HG03139 (cell line): ENCODE data around the gene WASF1.

Experiments used
- ATAC-seq: cut with Tn5 transposase; IDR thresholded peaks from one replicate; pipeline ENCODE4 v1.9.1; 2021; ENCODE audit not compliant: unreplicated experiment

WASF1 gene

DNA sequence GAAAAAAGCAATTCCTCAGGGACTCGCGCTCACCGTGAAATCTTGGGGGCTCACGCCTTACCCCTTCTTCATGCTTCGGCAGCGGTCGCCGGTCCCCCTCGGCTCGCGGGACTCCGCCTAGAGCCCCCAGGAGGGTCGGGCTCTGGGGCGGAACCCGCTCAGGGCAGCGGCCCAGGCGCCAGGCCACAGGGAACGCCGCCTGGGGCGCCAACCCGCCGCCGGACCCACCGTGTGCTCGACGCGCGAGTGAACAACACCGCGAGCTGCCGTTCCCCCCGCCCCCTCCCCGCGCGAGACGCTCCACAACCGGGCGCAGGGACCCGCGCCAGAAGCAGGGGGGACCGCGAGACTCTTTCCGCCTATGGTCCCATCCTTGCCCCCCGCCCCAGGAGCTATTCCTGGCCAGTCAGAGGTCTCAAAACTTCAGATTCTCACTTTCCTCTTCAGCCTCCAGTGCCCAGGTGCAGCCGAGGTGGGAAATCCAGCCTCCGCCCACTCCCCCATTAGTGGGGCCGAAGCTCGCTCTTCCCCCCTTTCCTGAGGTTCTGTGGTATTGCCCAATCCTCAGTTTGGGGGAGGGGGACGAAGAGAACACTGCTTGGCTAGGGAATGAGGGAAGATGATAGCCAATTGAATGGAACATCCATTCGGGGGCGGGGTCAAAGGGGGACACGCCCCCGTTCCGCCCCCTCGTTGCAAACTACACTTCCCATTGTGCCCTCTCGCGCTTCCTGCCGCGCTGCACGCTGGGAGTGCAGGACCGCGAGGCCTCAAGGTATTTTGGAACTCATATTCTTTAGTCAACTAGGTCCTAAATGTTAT lies at the start of gene WASF1:
WASF1 (minus strand) TSS at position 265 of the 822 bp plus-strand sequence. CDS start 52,069 bp downstream, outside the sequence.
- peak; percentile 83 for ATAC-seq

DNA sequence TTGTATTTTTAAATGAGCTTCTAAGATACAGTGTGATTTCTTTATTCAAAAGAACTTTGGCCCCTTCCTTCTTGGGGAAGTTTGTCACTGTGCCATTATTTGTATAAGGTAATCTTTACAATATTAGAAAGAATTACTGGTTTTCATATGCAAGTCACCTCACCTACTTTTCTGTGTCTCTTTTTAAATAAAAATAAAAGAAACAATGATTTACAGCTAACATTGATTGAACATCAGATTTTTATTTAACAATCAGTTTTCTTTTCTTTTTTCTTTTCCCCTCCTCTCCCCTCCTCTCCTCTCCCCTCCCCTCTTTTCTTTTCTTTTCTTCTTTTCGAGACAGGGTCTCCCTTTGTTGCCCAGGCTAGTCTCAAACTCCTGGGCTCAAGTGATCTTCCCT lies 46.8 kb upstream of the WASF1 start:
- ATAC-seq: no peak

DNA sequence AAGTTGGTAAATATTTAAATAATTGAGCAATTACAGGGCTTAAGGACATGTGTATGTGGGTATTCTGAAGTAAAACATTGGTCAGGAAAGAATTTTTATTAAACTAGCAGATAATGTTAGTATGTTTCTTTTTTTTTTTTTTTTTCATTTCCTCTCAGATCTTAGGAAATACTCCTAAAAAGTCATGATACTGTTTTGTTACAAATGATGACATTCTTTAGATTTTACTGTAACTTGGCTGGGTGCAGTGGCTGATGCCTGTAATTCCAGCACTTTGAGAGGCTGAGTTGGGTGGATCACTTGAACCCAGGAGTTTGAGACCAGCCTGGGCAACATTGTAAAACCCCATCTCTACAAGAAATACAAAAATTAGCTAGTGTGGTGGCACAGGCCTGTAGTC lies 42.3 kb upstream of the WASF1 start:
- ATAC-seq: no peak

DNA sequence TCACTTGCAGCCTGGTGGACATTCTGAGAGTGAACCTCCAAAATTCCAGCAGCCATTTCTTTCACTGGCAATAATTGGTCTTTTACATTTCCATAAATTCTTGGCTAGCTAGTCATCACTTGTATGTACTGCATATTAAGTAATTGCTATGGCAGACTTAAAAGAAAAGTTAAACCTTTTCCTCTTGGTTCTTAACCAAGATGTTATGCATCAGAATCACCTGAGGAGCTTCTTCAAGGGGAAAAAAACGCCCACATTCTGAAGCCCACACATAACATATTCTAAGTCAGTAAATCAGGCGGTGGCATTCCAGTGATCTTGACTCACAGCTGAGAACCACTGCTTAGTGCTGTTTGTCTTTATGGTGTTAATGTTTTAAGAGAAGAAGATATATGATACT lies 37.8 kb upstream of the WASF1 start:
- no peak for ATAC-seq

DNA sequence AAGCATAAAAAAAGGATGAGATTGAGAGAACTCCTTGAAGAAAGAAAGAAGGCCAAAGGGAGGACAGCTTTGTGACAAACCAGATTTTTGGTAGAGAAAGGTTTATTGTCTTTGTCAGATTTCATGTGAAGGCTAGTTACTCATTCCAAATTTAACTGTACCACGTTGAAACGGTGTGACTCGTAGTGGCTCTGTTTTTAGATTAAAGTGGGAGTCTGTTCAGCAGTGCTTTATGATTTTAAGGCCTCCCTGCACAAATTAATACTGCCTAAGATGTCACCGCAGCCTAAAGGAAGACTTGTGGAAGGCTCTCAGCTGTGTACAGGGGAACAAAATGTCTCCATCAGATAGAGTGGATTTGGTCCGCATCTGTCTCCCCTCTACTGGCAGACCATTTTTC lies 36.7 kb upstream of the WASF1 start:
- ATAC-seq: no peak

DNA sequence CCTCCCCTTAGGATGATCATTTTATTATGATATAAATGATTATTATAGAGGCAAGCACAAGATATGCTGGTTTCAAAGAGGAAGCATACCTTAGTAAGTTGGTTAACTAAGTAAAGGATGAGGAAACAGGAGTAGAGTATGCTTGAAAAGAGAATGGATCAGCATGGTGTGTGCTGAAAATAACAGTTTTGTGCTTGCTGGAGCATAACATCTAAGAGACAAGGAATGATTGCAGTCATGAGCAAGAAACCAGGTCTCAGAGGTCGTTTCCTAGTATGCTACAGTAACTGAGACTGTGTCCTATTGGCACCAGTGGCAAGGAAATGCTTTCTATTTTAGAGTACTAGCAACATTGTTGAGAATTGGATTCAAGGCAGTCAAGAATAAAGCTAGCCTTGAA lies 34.9 kb upstream of the WASF1 start:
- no peak for ATAC-seq

DNA sequence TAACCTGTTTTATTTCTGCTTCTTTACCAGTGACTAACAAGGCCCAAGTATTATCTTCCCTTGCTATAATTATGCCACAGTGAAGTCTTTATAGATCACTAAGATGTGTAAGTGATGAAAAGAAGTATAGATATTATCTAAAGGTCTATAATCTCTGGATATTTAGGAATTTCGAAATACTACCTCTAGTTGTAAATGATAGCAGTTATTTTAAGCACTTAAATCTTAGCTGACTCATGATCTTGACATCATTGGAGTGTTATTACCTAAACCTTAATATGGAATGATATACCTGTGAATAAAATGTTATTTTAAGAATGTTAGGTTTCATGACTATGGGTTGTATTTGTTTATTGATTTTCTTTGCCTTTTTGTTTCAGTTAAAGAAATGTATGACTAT lies 32.3 kb upstream of the WASF1 start:
- no peak for ATAC-seq

DNA sequence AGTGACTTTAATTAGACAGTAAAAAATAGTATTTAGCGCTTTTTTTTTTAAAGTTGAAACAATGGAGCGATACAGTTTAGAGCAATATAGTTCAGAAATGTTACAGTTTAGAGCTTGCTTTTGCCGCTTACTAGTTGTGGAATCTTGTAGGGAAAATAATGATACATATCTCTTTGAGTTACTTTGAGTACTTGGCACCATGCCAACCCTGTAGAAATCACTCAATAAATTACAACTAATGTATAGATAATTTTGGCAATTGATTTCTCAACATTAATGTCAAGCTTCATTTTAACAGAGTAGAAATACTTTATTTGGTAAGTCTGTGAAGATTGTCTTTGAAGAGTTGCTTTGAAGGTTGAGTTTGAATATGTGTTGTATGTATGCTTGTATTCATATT lies 28.2 kb upstream of the WASF1 start:
- ATAC-seq: no peak

DNA sequence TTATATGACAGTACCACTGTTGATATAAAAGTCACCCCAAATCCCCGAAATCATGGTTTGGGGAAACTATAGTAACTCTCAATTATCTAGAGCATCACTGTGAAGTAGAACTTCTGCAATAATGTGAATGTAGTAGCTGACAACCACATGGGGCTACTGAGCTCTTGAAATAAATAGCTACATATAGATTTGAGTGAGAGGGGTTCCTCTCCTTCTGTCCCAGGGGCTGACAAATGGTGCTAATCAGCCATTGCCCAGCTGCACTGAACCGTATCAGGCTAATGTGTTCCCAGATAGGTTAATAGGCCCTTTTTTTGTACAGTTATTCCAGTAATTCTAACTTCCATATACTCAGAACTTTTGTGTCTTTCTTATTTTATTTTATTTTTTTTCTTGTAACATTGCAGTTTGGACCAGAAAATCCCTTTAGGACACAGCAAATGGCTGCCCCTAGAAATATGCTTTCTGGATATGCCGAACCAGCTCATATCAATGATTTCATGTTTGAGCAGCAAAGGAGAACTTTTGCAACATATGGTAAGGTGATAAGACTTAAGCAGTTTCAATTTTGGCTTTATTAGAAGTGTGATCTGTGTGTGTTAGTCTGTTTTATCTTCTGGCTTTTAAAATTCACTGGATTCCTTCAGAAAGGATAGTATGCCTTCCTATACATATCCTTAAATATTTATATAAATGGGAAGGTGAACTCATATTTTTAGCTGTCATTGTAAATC lies 21.8 kb upstream of the WASF1 start:
- no peak for ATAC-seq

DNA sequence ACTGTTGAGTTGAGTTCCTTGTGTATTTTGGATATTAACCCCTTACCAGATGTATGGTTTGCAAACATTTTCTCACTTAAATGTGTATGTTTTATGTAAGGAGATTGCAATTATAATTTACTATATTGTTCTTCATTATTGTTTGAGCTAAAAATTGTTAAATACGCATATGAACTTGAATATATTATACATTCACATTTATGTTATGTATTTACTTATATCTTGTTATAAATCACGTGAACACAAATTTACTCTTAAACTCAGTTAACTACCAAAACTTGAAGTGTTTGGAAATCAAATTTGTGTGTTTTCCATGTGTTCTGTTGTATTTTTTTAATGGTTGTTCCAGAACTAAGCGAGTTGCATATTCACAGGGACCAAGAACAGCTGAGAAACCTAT lies 19.1 kb upstream of the WASF1 start:
- no peak for ATAC-seq

DNA sequence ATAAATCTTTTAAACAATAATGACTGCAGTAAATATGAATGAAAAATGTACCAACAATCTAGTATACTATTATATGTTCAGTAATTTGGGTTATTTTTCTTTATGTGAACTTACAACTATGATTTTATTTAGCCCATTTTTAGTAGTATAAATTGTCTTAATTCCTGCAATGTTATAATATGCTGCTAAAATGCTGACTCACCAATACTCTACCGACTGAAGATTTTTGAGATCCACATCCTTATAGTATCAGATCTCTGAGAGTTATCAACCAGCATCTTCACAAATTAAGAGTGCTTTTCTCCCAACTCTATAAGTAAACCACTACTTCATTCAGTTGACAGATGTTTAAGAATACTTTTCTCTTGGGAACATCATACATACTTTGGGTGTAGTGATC lies 17.4 kb upstream of the WASF1 start:
- no peak for ATAC-seq

DNA sequence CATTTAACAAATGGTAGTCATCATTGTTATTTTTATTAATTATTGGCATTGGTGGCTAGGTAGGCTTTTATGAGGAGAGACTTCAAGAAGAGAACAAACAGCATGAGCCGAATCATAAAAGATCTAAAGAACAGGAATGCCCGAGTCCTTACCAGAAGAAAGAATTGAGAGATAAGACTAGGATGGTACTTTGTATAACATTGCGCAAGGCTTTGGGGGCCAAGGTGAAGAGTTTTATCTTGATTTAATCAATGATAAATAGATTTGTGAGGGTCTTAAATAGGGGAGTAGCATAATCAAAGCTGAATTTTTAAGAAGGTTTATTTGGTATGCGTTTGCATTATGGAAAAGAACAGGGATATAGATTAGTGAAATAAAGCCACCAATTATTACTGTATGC lies 16.2 kb upstream of the WASF1 start:
- no peak for ATAC-seq

DNA sequence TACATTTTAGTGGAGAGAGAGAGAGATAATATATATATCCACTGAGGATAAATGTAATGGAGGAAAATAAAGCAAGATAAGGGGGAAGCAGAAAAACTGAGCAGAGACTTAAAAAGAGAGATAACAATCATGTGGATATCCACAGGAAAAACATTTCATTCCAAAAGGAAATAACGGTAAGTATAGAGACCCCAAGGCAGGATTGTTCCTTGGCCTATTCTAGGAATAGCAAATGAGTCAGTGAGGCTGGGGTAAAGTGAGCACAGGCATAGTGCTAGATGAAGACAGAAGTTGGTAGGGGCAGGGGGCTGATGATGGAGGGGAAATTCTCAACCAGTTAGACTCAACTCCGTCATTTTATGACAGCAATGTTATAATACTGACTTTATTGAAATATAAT lies 12.0 kb upstream of the WASF1 start:
- no peak for ATAC-seq

DNA sequence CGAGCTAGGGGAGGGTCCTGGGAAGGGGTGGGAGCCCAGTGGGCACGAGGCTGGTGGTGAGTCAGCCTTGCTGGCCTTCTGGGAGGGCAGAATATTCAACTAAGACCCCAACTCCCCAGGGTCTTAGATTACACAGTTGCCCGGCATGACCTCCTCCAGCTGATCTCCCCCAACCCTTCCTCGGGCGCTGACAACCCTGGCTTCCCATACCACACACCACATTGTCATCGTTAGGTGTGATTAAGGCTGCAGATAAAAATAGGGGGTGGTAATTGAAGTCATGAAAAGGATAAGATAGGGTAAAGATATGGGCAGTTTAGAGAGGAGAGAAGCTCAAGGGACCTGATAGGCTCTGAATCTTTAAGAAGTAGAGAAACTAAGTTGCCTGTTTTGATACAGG lies 11.3 kb upstream of the WASF1 start:
- ATAC-seq: no peak

DNA sequence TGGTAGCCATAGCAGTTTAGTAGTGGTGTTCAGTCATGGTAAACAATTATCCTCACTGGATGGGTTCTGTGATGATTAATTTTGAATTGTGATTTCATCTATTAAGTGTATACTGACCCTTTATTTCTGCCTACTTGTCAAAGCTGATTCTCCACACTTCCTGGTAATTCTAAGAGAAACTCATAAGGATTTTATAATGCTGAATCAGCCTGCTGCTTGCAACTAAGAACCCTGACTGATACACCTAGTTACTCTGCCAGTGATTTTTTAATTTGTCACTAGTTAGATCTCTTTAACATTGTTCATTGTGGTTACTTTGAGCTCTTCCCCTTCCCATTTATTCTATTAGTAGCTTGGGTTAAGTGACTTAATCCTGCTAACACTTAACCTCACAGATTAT lies 9.3 kb upstream of the WASF1 start:
- ATAC-seq: no peak

DNA sequence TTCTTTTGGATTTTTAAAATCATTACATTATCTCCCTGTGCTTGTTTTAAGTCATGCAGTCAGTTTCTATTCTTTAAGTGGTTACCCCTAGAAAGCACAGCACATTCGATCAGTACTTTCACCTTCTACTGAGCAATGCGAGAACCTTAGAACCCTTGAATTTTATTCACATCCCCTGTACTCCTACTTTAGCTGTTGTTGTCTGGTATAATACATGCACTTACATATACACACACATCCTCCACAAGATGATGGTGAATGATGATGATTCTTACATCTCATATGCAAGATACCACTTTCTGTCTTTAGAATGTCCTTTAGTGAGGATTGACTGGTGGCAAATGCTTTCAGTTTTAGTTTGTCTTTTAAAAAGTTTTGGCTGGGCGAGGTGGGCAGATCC lies 6.4 kb upstream of the WASF1 start:
- ATAC-seq: no peak

DNA sequence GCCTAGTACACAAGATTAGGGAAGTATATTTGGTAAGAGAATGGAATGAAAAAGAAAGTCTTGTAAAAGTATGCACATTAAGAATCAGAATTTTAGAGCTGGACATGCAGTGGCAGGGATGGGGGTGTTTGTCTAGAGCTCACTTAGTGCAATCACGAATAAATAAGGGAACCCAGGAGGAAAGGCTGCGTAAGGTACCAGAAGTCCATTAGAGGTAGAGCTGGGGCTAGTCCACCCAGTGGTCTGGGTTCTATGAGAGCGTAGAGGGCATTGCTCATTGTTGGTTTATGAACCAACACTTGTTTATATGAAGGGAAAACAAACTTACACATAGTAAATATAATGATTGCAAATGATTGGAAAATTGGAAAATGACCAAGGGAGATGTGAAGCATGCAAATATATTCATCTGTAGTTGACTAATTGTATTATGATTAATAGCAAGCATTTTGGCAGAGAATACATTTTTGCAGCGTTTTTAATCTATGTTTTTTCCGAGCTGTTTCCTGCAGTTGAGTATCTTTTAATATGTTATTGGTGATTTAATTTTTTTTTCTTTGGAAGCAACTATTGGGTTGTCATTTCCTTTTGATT lies 3.9 kb upstream of the WASF1 start:
- ATAC-seq: no peak

DNA sequence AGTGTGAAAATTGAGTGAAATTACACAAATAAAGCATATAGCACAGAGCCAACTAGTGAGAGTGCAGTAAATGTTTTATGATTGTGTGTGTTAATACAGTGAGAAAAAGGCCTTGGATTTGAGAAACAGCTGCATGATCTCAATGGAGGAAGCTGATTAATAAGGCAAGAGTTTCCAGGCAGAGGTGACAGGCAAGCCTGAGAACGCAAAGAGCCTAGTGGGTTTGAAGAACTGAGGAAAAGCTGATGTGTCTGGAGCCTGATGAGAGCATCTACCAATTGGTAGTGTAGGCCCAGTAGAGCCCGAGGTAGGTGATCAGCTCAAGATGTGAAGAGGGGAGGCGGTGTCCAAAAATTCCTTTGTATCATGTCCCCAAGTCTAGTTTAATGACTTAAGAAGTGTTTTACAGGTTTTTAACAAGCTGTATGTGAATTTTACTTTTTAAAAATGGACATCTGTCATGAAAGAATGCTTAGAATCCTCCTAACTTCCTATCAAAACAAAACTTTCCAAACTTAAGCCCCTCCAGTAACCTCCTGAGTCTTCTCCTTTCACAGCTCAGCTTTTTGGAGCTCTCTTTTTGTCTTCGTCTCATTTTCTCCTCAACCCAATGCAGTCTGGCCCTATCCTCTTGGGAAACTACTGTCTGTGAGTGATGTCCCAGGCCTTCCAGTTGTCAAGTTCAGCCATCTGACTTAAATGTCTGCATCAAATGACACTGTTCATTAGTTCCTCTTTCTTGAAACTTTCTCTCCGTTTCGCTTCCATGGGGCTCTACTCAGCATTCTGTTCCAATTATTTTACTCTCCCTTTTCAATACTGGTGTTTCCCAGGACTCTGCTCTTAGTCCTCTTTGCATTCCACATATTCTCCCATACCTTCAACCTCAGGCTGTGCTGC lies 1.9 kb upstream of the WASF1 start:
- ATAC-seq: no peak

DNA sequence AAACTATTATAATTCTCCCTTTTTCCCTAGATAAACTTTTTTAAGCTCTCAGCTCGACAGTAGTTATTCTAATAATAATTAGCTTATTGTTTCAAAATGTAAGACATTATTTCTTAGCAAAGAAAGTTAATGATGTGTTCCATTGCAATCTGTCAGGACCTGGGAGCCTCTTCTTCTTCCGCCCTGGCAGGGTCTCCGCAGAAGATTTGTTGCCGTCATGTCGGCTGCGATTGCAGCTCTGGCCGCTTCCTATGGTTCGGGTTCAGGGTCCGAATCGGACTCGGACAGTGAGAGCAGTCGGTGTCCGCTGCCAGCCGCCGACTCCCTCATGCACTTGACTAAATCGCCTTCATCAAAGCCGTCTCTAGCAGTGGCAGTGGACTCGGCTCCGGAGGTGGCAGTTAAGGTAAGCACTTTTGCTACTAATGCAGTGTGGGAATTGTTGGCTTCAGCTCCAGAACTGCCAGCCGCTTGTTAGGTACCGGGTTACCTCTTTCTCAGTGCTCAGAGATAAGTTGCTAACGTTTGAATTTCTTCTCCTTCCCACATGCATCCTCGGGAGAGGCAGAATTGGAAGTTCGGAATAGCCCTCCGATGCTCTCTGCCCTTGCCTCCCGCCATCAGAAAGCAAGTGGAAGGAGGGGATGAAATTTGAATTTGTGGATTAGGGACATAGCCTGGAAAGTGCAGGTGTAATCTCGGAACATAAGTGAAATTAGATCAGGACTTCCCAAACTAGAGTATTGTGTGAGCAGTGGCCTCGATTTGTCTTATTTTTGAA lies 948 bp upstream of the WASF1 start, which contains the start of gene CDC40:
CDC40 (plus strand) TSS at position 200 of the 781 bp plus-strand sequence; CDS start at position 218, 18 bp downstream.
- peak; percentile 48 for ATAC-seq
